Mesenchymal stem cell (in vitro differentiated cells and primary cell): ENCODE data around the gene PRRX1.
A peak's percentile ranks its signal among the peaks of the same experiment; 100 is the strongest.

ENCODE experiments used
- DNase-seq: peaks from one replicate; pipeline ENCODE4 v3.0.0-alpha.2; 2013
- H2AFZ ChIP-seq: one replicate; pipeline ENCODE4 v1.6.1; 2013; ENCODE audit warnings: low read depth, mild to moderate bottlenecking, control low read depth, inconsistent platforms, low read length, moderate library complexity
- H2AK5ac ChIP-seq: 2 replicates; pipeline ENCODE4 v1.6.1; 2013; ENCODE audit warnings: low read length, moderate library complexity, mild to moderate bottlenecking, inconsistent platforms; ENCODE audit not compliant: severe bottlenecking
- H2BK120ac ChIP-seq: one replicate; pipeline ENCODE4 v1.6.1; 2013; ENCODE audit warnings: low read depth, mild to moderate bottlenecking, inconsistent platforms, low read length, moderate library complexity
- H2BK12ac ChIP-seq, 2 experiments: one replicate each; pipeline ENCODE4 v1.6.1; 2013; ENCODE audit warnings: inconsistent platforms in 2 of 2, low read length in 2 of 2, mild to moderate bottlenecking in 2 of 2, moderate library complexity in 2 of 2, control low read depth in 1 of 2
- H2BK15ac ChIP-seq: one replicate; pipeline ENCODE4 v1.6.1; 2013; ENCODE audit warnings: mild to moderate bottlenecking, low read depth, inconsistent platforms; ENCODE audit not compliant: poor library complexity, severe bottlenecking
- H2BK5ac ChIP-seq: 2 replicates; pipeline ENCODE4 v1.6.1; 2013; ENCODE audit warnings: low read depth, mild to moderate bottlenecking, low read length, control low read depth, inconsistent platforms; ENCODE audit not compliant: poor library complexity, severe bottlenecking
- H3K14ac ChIP-seq, 2 experiments: one replicate each; pipeline ENCODE4 v1.6.1; 2013; ENCODE audit warnings: inconsistent platforms in 2 of 2, low read length in 2 of 2, control low read depth in 1 of 2, mild to moderate bottlenecking in 1 of 2, moderate library complexity in 1 of 2
- H3K18ac ChIP-seq, 2 experiments: one replicate each; pipeline ENCODE4 v1.6.1; 2013; ENCODE audit warnings: inconsistent platforms in 2 of 2, low read length in 2 of 2, control low read depth in 1 of 2, low read depth in 1 of 2, mild to moderate bottlenecking in 1 of 2
- H3K23ac ChIP-seq, 2 experiments: one replicate each; pipeline ENCODE4 v1.6.1; 2013; ENCODE audit warnings: inconsistent platforms in 2 of 2, low read length in 2 of 2, mild to moderate bottlenecking in 2 of 2, moderate library complexity in 2 of 2, control low read depth in 1 of 2
- H3K27ac ChIP-seq: 2 replicates; pipeline ENCODE4 v1.5.1; 2013; ENCODE audit warnings: mild to moderate bottlenecking, moderate library complexity, low read length, control low read depth, inconsistent platforms; ENCODE audit not compliant: poor library complexity, severe bottlenecking
- H3K27me3 ChIP-seq, 2 experiments: 2 replicates each; pipeline versions ENCODE4 v1.6.1 to v1.7.0; 2013; ENCODE audit warnings: low read length in 2 of 2, mild to moderate bottlenecking in 2 of 2, moderate library complexity in 2 of 2, control low read depth in 1 of 2, inconsistent platforms in 1 of 2; ENCODE audit not compliant: control insufficient read depth in 1 of 2, insufficient read depth in 1 of 2
- H3K36me3 ChIP-seq, 2 experiments: 2 replicates each; pipeline versions ENCODE4 v1.6.1 to v1.7.0; 2013; ENCODE audit warnings: low read length in 2 of 2, control low read depth in 1 of 2, inconsistent platforms in 1 of 2, low read depth in 1 of 2, mild to moderate bottlenecking in 1 of 2; ENCODE audit not compliant: insufficient read depth in 2 of 2, control insufficient read depth in 1 of 2
- H3K4ac ChIP-seq, 2 experiments: one replicate each; pipeline ENCODE4 v1.6.1; 2013; ENCODE audit warnings: inconsistent platforms in 2 of 2, low read length in 2 of 2, mild to moderate bottlenecking in 2 of 2, moderate library complexity in 2 of 2, control low read depth in 1 of 2, low read depth in 1 of 2
- H3K4me1 ChIP-seq: 2 replicates; pipeline ENCODE4 v1.6.1; 2013; ENCODE audit warnings: low read depth, low read length, control low read depth; ENCODE audit not compliant: control insufficient read depth, insufficient read depth
- H3K4me2 ChIP-seq: 2 replicates; pipeline ENCODE4 v1.6.1; 2013; ENCODE audit warnings: low read length, mild to moderate bottlenecking, inconsistent platforms; ENCODE audit not compliant: poor library complexity, severe bottlenecking
- H3K4me3 ChIP-seq, 2 experiments: 2 replicates each; pipeline versions ENCODE4 v1.5.1 to v1.7.0; 2013; ENCODE audit warnings: low read length in 2 of 2, mild to moderate bottlenecking in 2 of 2, control low read depth in 1 of 2, low read depth in 1 of 2; ENCODE audit not compliant: insufficient read depth in 1 of 2
- H3K79me1 ChIP-seq: replicated peaks from 2 replicates; pipeline ENCODE4 v1.6.1; 2013; ENCODE audit warnings: mild to moderate bottlenecking, control low read depth, low read length, inconsistent platforms; ENCODE audit not compliant: poor library complexity, severe bottlenecking
- H3K9ac ChIP-seq: 2 replicates; pipeline ENCODE4 v1.7.0; 2013; ENCODE audit warnings: mild to moderate bottlenecking, low read length, moderate library complexity
- H3K9me3 ChIP-seq: 2 replicates; pipeline ENCODE4 v1.7.0; 2013; ENCODE audit warnings: mild to moderate bottlenecking, low read length; ENCODE audit not compliant: control insufficient read depth
- H4K8ac ChIP-seq: one replicate; pipeline ENCODE4 v1.6.1; 2013; ENCODE audit warnings: inconsistent platforms, mild to moderate bottlenecking, low read length, moderate library complexity
- H4K91ac ChIP-seq: one replicate; pipeline ENCODE4 v1.6.1; 2013; ENCODE audit warnings: mild to moderate bottlenecking, low read length, inconsistent platforms
- WGBS: methylation state at CpG from one replicate; pipeline ENCODE4 v1.1.7; 2013; ENCODE audit warnings: mixed read lengths; 5-methylcytosine and 5-hydroxymethylcytosine counted together

PRRX1 gene

DNA sequence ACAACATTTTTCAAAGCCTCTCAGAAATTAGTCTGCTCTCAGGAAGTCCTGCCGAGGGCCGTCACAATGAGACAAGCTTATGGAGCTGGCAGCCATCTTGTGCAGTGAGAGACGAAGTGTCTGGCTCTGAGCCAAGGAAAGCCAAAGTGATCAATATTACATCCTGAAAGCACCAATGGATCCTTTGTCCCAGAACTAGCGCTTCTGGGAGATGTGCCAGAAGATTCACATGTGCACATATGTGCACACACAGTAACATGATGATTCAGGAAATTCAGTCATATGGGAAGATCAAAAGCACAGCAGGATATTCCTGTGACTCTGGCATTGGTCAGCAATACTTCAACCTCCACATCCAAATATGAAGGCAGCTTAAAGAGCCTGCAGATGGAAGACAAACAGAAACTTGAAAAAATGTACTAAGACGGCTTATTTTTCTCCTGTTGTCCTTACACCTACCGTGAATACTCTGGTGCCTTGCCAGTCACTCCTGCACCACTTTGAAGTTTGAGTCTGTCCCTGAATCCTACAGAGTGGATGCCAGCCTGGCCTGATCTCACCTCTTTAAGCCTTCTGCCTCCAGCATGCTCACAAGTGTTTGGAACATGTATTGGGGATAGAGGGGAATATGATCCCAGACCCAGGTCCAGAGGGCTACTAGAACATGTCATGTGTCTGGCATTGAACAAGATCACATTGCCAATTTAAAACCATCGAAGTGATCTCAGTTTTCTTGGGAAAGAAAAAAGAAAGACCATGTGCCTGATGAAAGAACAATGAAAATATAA, 44.5 kb upstream of the PRRX1 start:
- Histone ChIP-seq H4K91ac (no peak overlapping the region), H3K4ac (no peak overlapping the region), H2BK120ac (no peak overlapping the region), H2BK5ac (no peak overlapping the region), H2BK12ac (no peak overlapping the region), H3K79me1 (no peaks in the 10 kb centered on the region), H3K4me2 (no peak overlapping the region), H4K8ac (no peak overlapping the region), H2BK15ac (no peak overlapping the region), H3K4me3 (no peak overlapping the region), H3K18ac (no peak overlapping the region), H3K4me1 (peaks cover 2% of the 10 kb centered on the region), H3K23ac (no peak overlapping the region), H3K27ac (no peak overlapping the region), H3K14ac (no peak overlapping the region), H3K9me3 (peaks cover 12% of the 10 kb centered on the region), H3K9ac (peak overlapping the region; percentile 69), H3K36me3 (no peaks in the 10 kb centered on the region), H3K27me3 (no peaks in the 10 kb centered on the region), H2AFZ (no peak overlapping the region), H2AK5ac (no peak overlapping the region)
- DNase-seq, result no peak
- WGBS, result 95% methylated on average over 6 of the region's 7 CpGs

GRCh38 chr1:170620164-170620563, 43.8 kb upstream of the PRRX1 start:
- H3K27me3 ChIP-seq, result no peaks in the 10 kb centered on the region
- H4K8ac ChIP-seq, result no peak overlapping the region
- no peak overlapping the region for H3K27ac ChIP-seq
- no peak overlapping the region for H2AFZ ChIP-seq
- DNase-seq, result no peak
- H3K9ac ChIP-seq, result peak overlapping the region; percentile 69
- no peak overlapping the region for H3K18ac ChIP-seq
- H2BK5ac ChIP-seq, result no peak overlapping the region
- no peak overlapping the region for H3K4me3 ChIP-seq
- no peak overlapping the region for H3K4ac ChIP-seq
- H2BK15ac ChIP-seq, result no peak overlapping the region
- no peak overlapping the region for H4K91ac ChIP-seq
- peaks cover 2% of the 10 kb centered on the region for H3K4me1 ChIP-seq
- H3K14ac ChIP-seq, result no peak overlapping the region
- no peak overlapping the region for H2BK120ac ChIP-seq
- no peaks in the 10 kb centered on the region for H3K79me1 ChIP-seq
- no peak overlapping the region for H3K23ac ChIP-seq
- H3K9me3 ChIP-seq, result peaks cover 19% of the 10 kb centered on the region
- H3K36me3 ChIP-seq, result no peaks in the 10 kb centered on the region
- H2BK12ac ChIP-seq, result no peak overlapping the region
- H3K4me2 ChIP-seq, result no peak overlapping the region
- no peak overlapping the region for H2AK5ac ChIP-seq

DNA sequence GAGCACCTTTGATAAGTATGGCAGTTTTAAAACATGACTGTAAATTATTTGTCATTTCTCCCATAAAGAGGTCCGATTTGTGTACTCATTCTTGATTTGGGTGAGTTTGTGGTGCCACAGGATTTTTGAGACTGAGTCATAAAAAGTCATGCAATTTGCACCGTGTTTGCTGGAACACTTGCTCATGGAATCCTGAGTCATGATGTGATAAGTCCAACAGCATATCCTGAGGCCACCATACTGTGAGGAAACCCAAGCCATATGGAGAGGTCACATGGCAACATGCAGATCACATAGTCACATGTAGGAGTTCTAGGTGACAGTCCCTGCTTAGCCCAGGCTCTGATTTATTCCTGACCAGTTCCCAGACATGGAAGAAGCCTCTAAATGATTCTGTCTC, 40.8 kb upstream of the PRRX1 start:
- H3K27me3 ChIP-seq, result no peaks in the 10 kb centered on the region
- no peak overlapping the region for H3K27ac ChIP-seq
- no peak overlapping the region for H3K4ac ChIP-seq
- peak overlapping the region in 1 of 2 experiments; percentile 54 for H3K4me3 ChIP-seq
- no peak overlapping the region for H3K23ac ChIP-seq
- H3K9ac ChIP-seq, result peak overlapping the region; percentile 67
- H3K14ac ChIP-seq, result no peak overlapping the region
- H3K4me1 ChIP-seq, result peaks cover 2% of the 10 kb centered on the region
- H2AK5ac ChIP-seq, result no peak overlapping the region
- WGBS, result 26% methylated on average over 2 of the region's 2 CpGs
- H2BK15ac ChIP-seq, result no peak overlapping the region
- peak; percentile 63 for DNase-seq
- no peak overlapping the region for H4K8ac ChIP-seq
- H3K18ac ChIP-seq, result no peak overlapping the region
- peaks cover 27% of the 10 kb centered on the region for H3K9me3 ChIP-seq
- no peaks in the 10 kb centered on the region for H3K36me3 ChIP-seq
- H2BK120ac ChIP-seq, result no peak overlapping the region
- no peak overlapping the region for H2BK5ac ChIP-seq
- no peaks in the 10 kb centered on the region for H3K79me1 ChIP-seq
- no peak overlapping the region for H2AFZ ChIP-seq
- H4K91ac ChIP-seq, result no peak overlapping the region
- no peak overlapping the region for H2BK12ac ChIP-seq
- no peak overlapping the region for H3K4me2 ChIP-seq

- Histone ChIP-seq H3K14ac (no peak overlapping the region), H2BK120ac (no peak overlapping the region), H3K27ac (no peak overlapping the region), H3K4me3 (peak overlapping the region in 1 of 2 experiments; percentile 54), H4K91ac (no peak overlapping the region), H3K9ac (no peak overlapping the region), H3K4me1 (peaks cover 2% of the 10 kb centered on the region), H3K4ac (no peak overlapping the region), H3K18ac (no peak overlapping the region), H3K23ac (no peak overlapping the region), H3K27me3 (no peaks in the 10 kb centered on the region), H2BK12ac (no peak overlapping the region), H3K36me3 (no peaks in the 10 kb centered on the region), H2AFZ (no peak overlapping the region), H3K9me3 (peaks cover 30% of the 10 kb centered on the region), H3K4me2 (no peak overlapping the region), H4K8ac (no peak overlapping the region), H2BK5ac (no peak overlapping the region), H2BK15ac (no peak overlapping the region), H2AK5ac (no peak overlapping the region), H3K79me1 (no peaks in the 10 kb centered on the region)
- 93% methylated on average over 2 of the region's 2 CpGs for WGBS
- DNase-seq, result no peak
Observed at GRCh38 chr1:170624146-170624545, 39.8 kb upstream of the PRRX1 start.
